HFFc6 (cell line): ENCODE measurements around the gene ENAH. TPM values are rescaled to one million over a fixed set of nuclear protein-coding genes. Genes with fewer than 3 reads are reported as not detected.
A peak's percentile ranks its signal among the peaks of the same experiment; 100 is the strongest.
"Not testable (repeated sequence)": the region's sequence is repeated elsewhere in the genome, so short reads cannot be mapped to it uniquely, and the experiment has no call there.

Source experiments
- DNase-seq: peaks from one replicate; pipeline ENCODE4 v3.0.0-alpha.2; 2018
- H3K27ac Mint-ChIP-seq: 2 replicates; pipeline ENCODE4 v1.8.0; 2020; ENCODE audit warnings: mild to moderate bottlenecking, mixed read lengths
- H3K27me3 Mint-ChIP-seq: 2 replicates; pipeline ENCODE4 v1.8.0; 2021; ENCODE audit warnings: mild to moderate bottlenecking, moderate library complexity, mixed read lengths; ENCODE audit not compliant: insufficient read depth
- H3K36me3 Mint-ChIP-seq: 2 replicates; pipeline ENCODE4 v1.8.0; 2021; ENCODE audit warnings: low read depth, mixed read lengths
- H3K4me1 Mint-ChIP-seq: 2 replicates; pipeline ENCODE4 v1.8.0; 2020; ENCODE audit warnings: low read depth, mixed read lengths
- H3K4me3 Mint-ChIP-seq: 2 replicates; pipeline ENCODE4 v1.8.0; 2020; ENCODE audit warnings: mild to moderate bottlenecking, moderate library complexity, mixed read lengths
- H3K9me3 Mint-ChIP-seq: 2 replicates; pipeline ENCODE4 v1.8.0; 2020; ENCODE audit warnings: mild to moderate bottlenecking, mixed read lengths
- CTCF ChIP-seq: fragments of 200-600 bp; sonication (generic); IDR thresholded peaks from 2 replicates; pipeline ENCODE4 v1.5.0; 2021; ENCODE audit warnings: antibody characterized with exemption, mild to moderate bottlenecking
- total RNA-seq, 6 experiments: library from RNA; stranded (reverse); fragmentation: NEBNext Ultra II Directional; extraction: Animal tissue kit (Norgen Biotek cat#: 25700); gene quantifications; 2 replicates in 1 of 6; 3 replicates in 5 of 6; pipeline ENCODE4 v1.2.3, GENCODE V29; 2021

Gene ENAH
- total RNA-seq, 6 experiments from 2014 or later: 133 to 171 (median 139) TPM

DNA sequence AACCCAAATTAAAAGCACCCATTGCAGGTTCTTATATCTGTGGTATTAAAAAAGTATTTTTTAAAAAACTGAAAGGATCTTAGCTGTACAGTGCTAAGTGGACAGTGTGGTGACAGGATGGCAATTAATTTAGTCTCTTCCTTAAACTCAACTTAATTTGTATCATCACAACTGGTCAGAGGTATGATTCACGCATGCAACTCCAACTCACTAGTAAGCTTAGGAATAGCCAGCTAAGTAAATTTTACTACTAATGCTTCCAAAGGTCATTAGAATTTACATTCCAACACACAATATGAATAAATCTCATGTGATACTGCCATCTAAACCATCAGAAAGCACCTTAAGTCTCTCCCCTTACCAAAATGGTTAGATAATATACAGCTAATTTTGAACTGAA is 35.4 kb downstream of the ENAH start:
- Mint-ChIP-seq H3K27me3 (no peaks in the 10 kb centered on the region), H3K9me3 (no peaks in the 10 kb centered on the region), H3K4me3 (no peak overlapping the region), H3K4me1 (peaks cover 40% of the 10 kb centered on the region), H3K36me3 (peaks cover 9% of the 10 kb centered on the region), H3K27ac (peak overlapping the region; percentile 58)
- DNase-seq: peak; percentile 37
- no peak for TF ChIP-seq CTCF

GRCh38 chr1:225615403-225615790 is 37.5 kb downstream of the ENAH start:
- H3K4me3 Mint-ChIP-seq: not testable (repeated sequence)

DNA sequence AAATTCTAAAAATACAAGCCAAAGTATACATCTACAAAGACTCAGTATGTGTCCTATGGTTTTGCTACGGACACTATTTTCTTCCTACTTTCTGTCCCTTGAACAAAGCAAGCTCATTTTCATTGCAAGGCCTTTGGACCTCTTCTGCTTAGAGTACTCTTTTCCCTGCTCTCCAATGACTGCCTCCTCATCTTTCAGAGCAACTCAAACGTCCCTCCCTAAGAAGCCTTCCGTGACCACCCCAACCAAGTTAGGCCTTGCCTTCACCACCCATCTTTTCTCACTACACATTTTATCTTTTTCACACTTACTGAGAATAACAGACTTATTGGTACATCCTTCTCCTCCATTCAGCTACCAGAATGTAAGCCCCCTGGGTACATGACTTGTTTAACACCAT is 39.9 kb downstream of the ENAH start:
- H3K4me1 Mint-ChIP-seq: peaks cover 47% of the 10 kb centered on the region
- no peak for TF ChIP-seq CTCF

More at GRCh38 chr1:225615403-225615790, 37.5 kb downstream of the ENAH start:
- not testable (repeated sequence) for H3K27me3 Mint-ChIP-seq, H3K27ac Mint-ChIP-seq, H3K36me3 Mint-ChIP-seq, H3K9me3 Mint-ChIP-seq, DNase-seq
- H3K4me1 Mint-ChIP-seq: peaks cover 45% of the 10 kb centered on the region

GRCh38 chr1:225612287-225612686 is 40.6 kb downstream of the ENAH start:
- no peak for TF ChIP-seq CTCF
- Mint-ChIP-seq H3K27ac (no peak overlapping the region; the same call in 1 of the 2 replicates), H3K9me3 (no peaks in the 10 kb centered on the region), H3K36me3 (peaks cover 5% of the 10 kb centered on the region), H3K27me3 (no peaks in the 10 kb centered on the region), H3K4me3 (no peak overlapping the region), H3K4me1 (peaks cover 47% of the 10 kb centered on the region)
- no peak for DNase-seq

More for the DNA sequence above, 39.9 kb downstream of the ENAH start:
- H3K9me3 Mint-ChIP-seq: no peaks in the 10 kb centered on the region
- H3K27ac Mint-ChIP-seq: 0 out of 2 replicates have a peak overlapping the region, but pooled peaks have one; percentile 3
- no peak for DNase-seq
- H3K27me3 Mint-ChIP-seq: no peaks in the 10 kb centered on the region
- peaks cover 5% of the 10 kb centered on the region for H3K36me3 Mint-ChIP-seq
- no peak overlapping the region for H3K4me3 Mint-ChIP-seq

- Mint-ChIP-seq H3K4me1 (peaks cover 49% of the 10 kb centered on the region), H3K36me3 (peaks cover 9% of the 10 kb centered on the region), H3K4me3 (no peak overlapping the region), H3K27me3 (no peaks in the 10 kb centered on the region), H3K9me3 (no peaks in the 10 kb centered on the region), H3K27ac (no peak overlapping the region)
- DNase-seq: no peak
- TF ChIP-seq CTCF: no peak
Observed at GRCh38 chr1:225611537-225612223, 41.2 kb downstream of the ENAH start.

DNA sequence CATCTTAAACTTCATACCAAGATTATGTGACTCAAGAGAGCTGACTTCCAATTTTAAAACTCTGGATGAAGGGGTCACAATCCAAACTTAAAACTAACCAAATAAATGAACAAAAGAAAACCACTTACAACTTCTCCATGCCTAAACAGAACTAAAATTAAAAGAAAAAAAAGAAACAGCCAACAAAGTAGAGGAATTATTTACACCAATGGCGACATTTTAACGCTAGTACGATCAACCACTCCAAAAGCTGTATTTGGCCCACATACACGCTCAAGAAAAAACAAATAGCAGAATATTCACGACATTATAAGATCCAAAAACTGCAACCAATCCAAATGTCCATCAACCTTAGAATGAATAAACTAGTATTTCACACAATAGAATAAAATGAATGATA is 42.4 kb downstream of the ENAH start:
- H3K27me3 Mint-ChIP-seq: no peaks in the 10 kb centered on the region
- TF ChIP-seq CTCF: no peak
- DNase-seq: no peak
- H3K36me3 Mint-ChIP-seq: peaks cover 10% of the 10 kb centered on the region
- no peak overlapping the region for H3K27ac Mint-ChIP-seq
- H3K4me1 Mint-ChIP-seq: peaks cover 51% of the 10 kb centered on the region
- H3K4me3 Mint-ChIP-seq: no peak overlapping the region
- no peaks in the 10 kb centered on the region for H3K9me3 Mint-ChIP-seq
